Gastroesophageal sphincter (tissue), 3 donors: ENCODE results near the gene FRA10AC1.

Experiments used
- CTCF ChIP-seq, 4 experiments: fragments of 200-600 bp in 2 of 4; fragments of 450-650 bp in 2 of 4; sonication (generic) in 1 of 4; IDR thresholded peaks; one replicate each; pipeline ENCODE4 v1.5.1; 2017 to 2019; ENCODE audit warnings: antibody characterized with exemption in 4 of 4, mild to moderate bottlenecking in 2 of 4, moderate library complexity in 2 of 4
- EP300 ChIP-seq: sonication (generic); formaldehyde crosslinking; IDR thresholded peaks from one replicate; pipeline ENCODE4 v1.6.1; 2017; ENCODE audit warnings: antibody characterized with exemption, mild to moderate bottlenecking
- POLR2AphosphoS5 ChIP-seq: sonication (generic); formaldehyde crosslinking; IDR thresholded peaks from one replicate; pipeline ENCODE4 v1.6.1; 2017; ENCODE audit warnings: antibody characterized with exemption

GRCh38 chr10:93639791-93640190 is 62.6 kb downstream of the FRA10AC1 start:
- no peak for TF ChIP-seq CTCF (IDR thresholded peaks at IDR 0.05)
- no peak for TF ChIP-seq EP300
- no peak for TF ChIP-seq POLR2AphosphoS5
